Peyer's patch (tissue), 4 donors: ENCODE results near the gene WNT9B. TPM values are rescaled to one million over a fixed set of nuclear protein-coding genes. Genes with fewer than 3 reads are reported as not detected.

Experiments
- DNase-seq, 3 donors: peaks; one replicate each; pipeline ENCODE4 v3.0.0-alpha.2; 2017 to 2019
- H3K27ac ChIP-seq, 4 donors: fragments of 200-600 bp; sonication (generic); one replicate each; pipeline ENCODE4 v1.5.1; 2016 to 2019
- H3K27me3 ChIP-seq, 2 donors: fragments of 200-600 bp; sonication (generic); one replicate each; pipeline ENCODE4 v1.5.1; 2019
- H3K36me3 ChIP-seq, 3 donors: fragments of 200-600 bp; sonication (generic); one replicate each; pipeline ENCODE4 v1.5.1; 2016 to 2019
- H3K4me1 ChIP-seq, 4 donors: fragments of 200-600 bp; sonication (generic); one replicate each; pipeline ENCODE4 v1.5.1; 2016 to 2019
- H3K4me3 ChIP-seq, 4 donors: fragments of 200-600 bp; sonication (generic); 1 replicate in 3 of 4; 2 replicates in 1 of 4; pipeline ENCODE4 v1.5.1; 2016 to 2019; ENCODE audit warnings: mild to moderate bottlenecking in 1 of 4
- H3K9me3 ChIP-seq, 4 donors: fragments of 200-600 bp; sonication (generic); one replicate each; pipeline ENCODE4 v1.5.1; 2016 to 2019; ENCODE audit warnings: mild to moderate bottlenecking in 1 of 4
- CTCF ChIP-seq, 6 experiments: fragments of 450-650 bp in 4 of 6; fragments of 200-600 bp in 2 of 6; sonication (generic) in 1 of 6; IDR thresholded peaks; one replicate each; pipeline ENCODE4 v1.5.1; 2017 to 2019; ENCODE audit warnings: antibody characterized with exemption in 6 of 6, mild to moderate bottlenecking in 3 of 6, moderate library complexity in 1 of 6
- POLR2A ChIP-seq, 2 donors: fragments of 450-650 bp; IDR thresholded peaks; one replicate each; pipeline ENCODE4 v1.5.1; 2017; ENCODE audit warnings: antibody characterized with exemption in 2 of 2, mild to moderate bottlenecking in 2 of 2, moderate library complexity in 2 of 2
- total RNA-seq, 4 donors: library from RNA; depleted of rRNA; stranded (reverse); fragments of >200 nt; gene quantifications; one replicate each; pipeline ENCODE4 v1.1.0, GENCODE V29; 2016

Gene WNT9B
- total RNA-seq, 4 donors from 2014 or later, result 0.67 TPM; not detected in 3

- peaks cover 0 to 39% of the 10 kb centered on the region in 2 donors for H3K27me3 ChIP-seq
- TF ChIP-seq CTCF (IDR thresholded peaks at IDR 0.05) (no peak), POLR2A (IDR thresholded peaks at IDR 0.05) (no peak)
- no peaks in the 10 kb centered on the region for H3K36me3 ChIP-seq
- H3K4me3 ChIP-seq, result no peak overlapping the region
- peaks cover 0 to 20% (median 15%) of the 10 kb centered on the region in 4 donors for H3K4me1 ChIP-seq
- no peaks in the 10 kb centered on the region for H3K9me3 ChIP-seq
- DNase-seq, result no peak
- H3K27ac ChIP-seq, result no peak overlapping the region
Observed at GRCh38 chr17:46815474-46816353, 35.7 kb upstream of the WNT9B start.

- TF ChIP-seq POLR2A (IDR thresholded peaks at IDR 0.05) (no peak), CTCF (IDR thresholded peaks at IDR 0.05) (no peak)
- no peak for DNase-seq
- Histone ChIP-seq H3K27ac (no peak overlapping the region), H3K36me3 (no peaks in the 10 kb centered on the region), H3K4me1 (peaks cover 0 to 20% (median 15%) of the 10 kb centered on the region in 4 donors), H3K4me3 (no peak overlapping the region), H3K27me3 (peaks cover 0 to 46% of the 10 kb centered on the region in 2 donors), H3K9me3 (no peaks in the 10 kb centered on the region)
Observed at GRCh38 chr17:46817151-46817900, 34.1 kb upstream of the WNT9B start.

GRCh38 chr17:46817901-46818209 lies 33.5 kb upstream of the WNT9B start:
- H3K36me3 ChIP-seq, result no peaks in the 10 kb centered on the region
- no peaks in the 10 kb centered on the region for H3K9me3 ChIP-seq
- no peak overlapping the region for H3K27ac ChIP-seq
- TF ChIP-seq POLR2A (IDR thresholded peaks at IDR 0.05) (no peak), CTCF (IDR thresholded peaks at IDR 0.05) (no peak)
- peaks cover 0 to 20% (median 15%) of the 10 kb centered on the region in 4 donors for H3K4me1 ChIP-seq
- H3K27me3 ChIP-seq, result peaks cover 0 to 49% of the 10 kb centered on the region in 2 donors
- H3K4me3 ChIP-seq, result no peak overlapping the region
- no peak for DNase-seq

GRCh38 chr17:46818316-46818928 lies 33.0 kb upstream of the WNT9B start, which contains the start of gene WNT3:
Gene WNT3 (minus strand): TSS chr17:46818692. CDS start chr17:46818597, 95 bp downstream.
- Histone ChIP-seq H3K27me3 (peaks cover 0 to 49% of the 10 kb centered on the region in 2 donors), H3K27ac (no peak within 1 kb of the TSS), H3K9me3 (no peaks in the 10 kb centered on the region), H3K36me3 (no peaks in the 10 kb centered on the region), H3K4me3 (peak within 1 kb of the TSS; percentile 28 to 52 (median 46)), H3K4me1 (peaks cover 0 to 20% (median 15%) of the 10 kb centered on the region in 4 donors)
- DNase-seq, result peak in 2 of 3 donors; percentile 68 to 77
- TF ChIP-seq CTCF (IDR thresholded peaks at IDR 0.05), result no peak
- TF ChIP-seq POLR2A (IDR thresholded peaks at IDR 0.05), result no peak
